ENCODE data around the gene GPR22. TPM values are rescaled to one million over a fixed set of nuclear protein-coding genes. Genes with fewer than 3 reads are reported as not detected.
A peak's percentile ranks its signal among the peaks of the same experiment; 100 is the strongest.

Gene GPR22
- total and polyA plus RNA-seq, 10 of the 15 experiments (the other 5 are each of a cell fraction or from before 2014, with no cell fraction given): 0.11 to 0.71 (median 0.47) TPM; not detected in 6

DNA sequence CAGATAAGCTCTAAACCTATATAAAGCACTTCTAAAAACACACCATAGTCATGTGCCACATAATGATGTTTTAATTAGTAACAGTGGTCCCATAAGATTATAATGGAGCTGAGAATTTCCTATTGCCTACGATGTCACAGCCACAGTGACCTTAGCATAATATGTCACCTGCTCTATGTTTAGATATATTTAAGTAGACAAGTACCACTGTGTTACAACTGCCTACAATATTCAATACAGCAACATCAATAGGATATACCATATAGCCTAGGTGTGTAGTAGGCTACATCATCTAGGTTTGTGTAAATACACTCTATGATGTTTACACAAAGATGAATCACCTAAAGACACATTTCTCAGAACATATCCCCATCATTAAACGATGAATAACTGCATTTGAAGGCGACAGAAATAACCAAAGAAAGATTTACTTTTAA lies 24.5 kb downstream of the GPR22 start:
- H3K27me3 ChIP-seq (replicated peaks in 1 of 2; ENCODE audit: control insufficient read depth in 2 of 2, insufficient read depth in 2 of 2, low read length in 1 of 2): no peaks in the 10 kb centered on the region
- no peak overlapping the region for H3K9ac ChIP-seq (ENCODE audit: control insufficient read depth, insufficient read depth, low read length)
- no peaks in the 10 kb centered on the region for H4K20me1 ChIP-seq (ENCODE audit: control insufficient read depth, insufficient read depth)
- no peaks in the 10 kb centered on the region; a peak in 1 of 4 replicates for H3K36me3 ChIP-seq (ENCODE audit: control insufficient read depth in 2 of 2, insufficient read depth in 2 of 2, low read length in 1 of 2)
- FAIRE-seq: peak; percentile 7
- H3K4me3 ChIP-seq: no peak overlapping the region
- BruUV-seq (replicated peaks): no TSS peak
- ChIA-PET CTCF (interaction anchor here (1.9 kb wide), 1 partner anchor 31 kb away, joined by 7 read pairs; no protein-coding TSS in a partner anchor), SMC1A (ENCODE audit: uncharacterized antibody, unreplicated experiment) (interaction anchor here (1.1 to 1.5 kb wide), 3 partner anchors 10 to 31 kb away, joined by 3 to 5 read pairs (median 4); no protein-coding TSS in a partner anchor), POLR2A (no interaction called here), RAD21 (ENCODE audit: unreplicated experiment) (no interaction called here)
- DNase-seq (ENCODE audit: low read depth, low spot score): no peak
- no peaks in the 10 kb centered on the region for H3K9me3 ChIP-seq (replicated peaks; ENCODE audit: control insufficient read depth, insufficient read depth, low read length)
- in situ Hi-C loops (cut with MboI) (no loop called here), intact Hi-C loops (cut with micrococcal nuclease; ENCODE audit: unreplicated experiment) (no loop called here)
- H3K79me2 ChIP-seq (ENCODE audit: control insufficient read depth, insufficient read depth, low read length): no peaks in the 10 kb centered on the region
- WGBS (ENCODE audit: insufficient coverage, insufficient replicate concordance, low lambda C conversion rate, missing lambda C conversion rate): 75% methylated on average over 3 of the region's 3 CpGs
- H3K4me1 ChIP-seq (ENCODE audit: control insufficient read depth, insufficient read depth, low read length): no peaks in the 10 kb centered on the region
- no peak overlapping the region for H3K4me2 ChIP-seq (ENCODE audit: control insufficient read depth, insufficient read depth)
- no peak overlapping the region for H3K27ac ChIP-seq (ENCODE audit: control insufficient read depth, insufficient read depth)
- no peak overlapping the region for H2AFZ ChIP-seq (ENCODE audit: control insufficient read depth, low read depth, low read length)
- ATAC-seq: no peak
- TF ChIP-seq RB1 (IDR thresholded peaks at IDR 0.05; ENCODE audit: borderline replicate concordance) (no peak), SMAD1 (IDR thresholded peaks at IDR 0.05; ENCODE audit: low read depth, partially characterized antibody) (no peak), ASH2L (IDR thresholded peaks at IDR 0.05; ENCODE audit: borderline replicate concordance, low read depth) (no peak), NFXL1 (IDR thresholded peaks at IDR 0.05; ENCODE audit: borderline replicate concordance) (no peak), IKZF1 (conservative IDR thresholded peaks at IDR 0.05) (no peak), EZH2 (IDR thresholded peaks at IDR 0.05; ENCODE audit: borderline replicate concordance, control insufficient read depth, low read depth, low read length) (no peak), GABPA (IDR thresholded peaks at IDR 0.05; ENCODE audit: low read depth) (no peak), JUNB (IDR thresholded peaks at IDR 0.05) (no peak)
- TF ChIP-seq, protein P1, sequence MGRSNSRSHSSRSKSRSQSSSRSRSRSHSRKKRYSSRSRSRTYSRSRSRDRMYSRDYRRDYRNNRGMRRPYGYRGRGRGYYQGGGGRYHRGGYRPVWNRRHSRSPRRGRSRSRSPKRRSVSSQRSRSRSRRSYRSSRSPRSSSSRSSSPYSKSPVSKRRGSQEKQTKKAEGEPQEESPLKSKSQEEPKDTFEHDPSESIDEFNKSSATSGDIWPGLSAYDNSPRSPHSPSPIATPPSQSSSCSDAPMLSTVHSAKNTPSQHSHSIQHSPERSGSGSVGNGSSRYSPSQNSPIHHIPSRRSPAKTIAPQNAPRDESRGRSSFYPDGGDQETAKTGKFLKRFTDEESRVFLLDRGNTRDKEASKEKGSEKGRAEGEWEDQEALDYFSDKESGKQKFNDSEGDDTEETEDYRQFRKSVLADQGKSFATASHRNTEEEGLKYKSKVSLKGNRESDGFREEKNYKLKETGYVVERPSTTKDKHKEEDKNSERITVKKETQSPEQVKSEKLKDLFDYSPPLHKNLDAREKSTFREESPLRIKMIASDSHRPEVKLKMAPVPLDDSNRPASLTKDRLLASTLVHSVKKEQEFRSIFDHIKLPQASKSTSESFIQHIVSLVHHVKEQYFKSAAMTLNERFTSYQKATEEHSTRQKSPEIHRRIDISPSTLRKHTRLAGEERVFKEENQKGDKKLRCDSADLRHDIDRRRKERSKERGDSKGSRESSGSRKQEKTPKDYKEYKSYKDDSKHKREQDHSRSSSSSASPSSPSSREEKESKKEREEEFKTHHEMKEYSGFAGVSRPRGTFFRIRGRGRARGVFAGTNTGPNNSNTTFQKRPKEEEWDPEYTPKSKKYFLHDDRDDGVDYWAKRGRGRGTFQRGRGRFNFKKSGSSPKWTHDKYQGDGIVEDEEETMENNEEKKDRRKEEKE (IDR thresholded peaks at IDR 0.05): no peak
- TF ChIP-seq, protein P2, sequence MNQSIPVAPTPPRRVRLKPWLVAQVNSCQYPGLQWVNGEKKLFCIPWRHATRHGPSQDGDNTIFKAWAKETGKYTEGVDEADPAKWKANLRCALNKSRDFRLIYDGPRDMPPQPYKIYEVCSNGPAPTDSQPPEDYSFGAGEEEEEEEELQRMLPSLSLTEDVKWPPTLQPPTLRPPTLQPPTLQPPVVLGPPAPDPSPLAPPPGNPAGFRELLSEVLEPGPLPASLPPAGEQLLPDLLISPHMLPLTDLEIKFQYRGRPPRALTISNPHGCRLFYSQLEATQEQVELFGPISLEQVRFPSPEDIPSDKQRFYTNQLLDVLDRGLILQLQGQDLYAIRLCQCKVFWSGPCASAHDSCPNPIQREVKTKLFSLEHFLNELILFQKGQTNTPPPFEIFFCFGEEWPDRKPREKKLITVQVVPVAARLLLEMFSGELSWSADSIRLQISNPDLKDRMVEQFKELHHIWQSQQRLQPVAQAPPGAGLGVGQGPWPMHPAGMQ (IDR thresholded peaks at IDR 0.05; ENCODE audit: borderline replicate concordance): no peak
- TF ChIP-seq, protein P3, sequence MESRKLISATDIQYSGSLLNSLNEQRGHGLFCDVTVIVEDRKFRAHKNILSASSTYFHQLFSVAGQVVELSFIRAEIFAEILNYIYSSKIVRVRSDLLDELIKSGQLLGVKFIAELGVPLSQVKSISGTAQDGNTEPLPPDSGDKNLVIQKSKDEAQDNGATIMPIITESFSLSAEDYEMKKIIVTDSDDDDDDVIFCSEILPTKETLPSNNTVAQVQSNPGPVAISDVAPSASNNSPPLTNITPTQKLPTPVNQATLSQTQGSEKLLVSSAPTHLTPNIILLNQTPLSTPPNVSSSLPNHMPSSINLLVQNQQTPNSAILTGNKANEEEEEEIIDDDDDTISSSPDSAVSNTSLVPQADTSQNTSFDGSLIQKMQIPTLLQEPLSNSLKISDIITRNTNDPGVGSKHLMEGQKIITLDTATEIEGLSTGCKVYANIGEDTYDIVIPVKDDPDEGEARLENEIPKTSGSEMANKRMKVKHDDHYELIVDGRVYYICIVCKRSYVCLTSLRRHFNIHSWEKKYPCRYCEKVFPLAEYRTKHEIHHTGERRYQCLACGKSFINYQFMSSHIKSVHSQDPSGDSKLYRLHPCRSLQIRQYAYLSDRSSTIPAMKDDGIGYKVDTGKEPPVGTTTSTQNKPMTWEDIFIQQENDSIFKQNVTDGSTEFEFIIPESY (IDR thresholded peaks at IDR 0.05): no peak
- TF ChIP-seq, protein P4, sequence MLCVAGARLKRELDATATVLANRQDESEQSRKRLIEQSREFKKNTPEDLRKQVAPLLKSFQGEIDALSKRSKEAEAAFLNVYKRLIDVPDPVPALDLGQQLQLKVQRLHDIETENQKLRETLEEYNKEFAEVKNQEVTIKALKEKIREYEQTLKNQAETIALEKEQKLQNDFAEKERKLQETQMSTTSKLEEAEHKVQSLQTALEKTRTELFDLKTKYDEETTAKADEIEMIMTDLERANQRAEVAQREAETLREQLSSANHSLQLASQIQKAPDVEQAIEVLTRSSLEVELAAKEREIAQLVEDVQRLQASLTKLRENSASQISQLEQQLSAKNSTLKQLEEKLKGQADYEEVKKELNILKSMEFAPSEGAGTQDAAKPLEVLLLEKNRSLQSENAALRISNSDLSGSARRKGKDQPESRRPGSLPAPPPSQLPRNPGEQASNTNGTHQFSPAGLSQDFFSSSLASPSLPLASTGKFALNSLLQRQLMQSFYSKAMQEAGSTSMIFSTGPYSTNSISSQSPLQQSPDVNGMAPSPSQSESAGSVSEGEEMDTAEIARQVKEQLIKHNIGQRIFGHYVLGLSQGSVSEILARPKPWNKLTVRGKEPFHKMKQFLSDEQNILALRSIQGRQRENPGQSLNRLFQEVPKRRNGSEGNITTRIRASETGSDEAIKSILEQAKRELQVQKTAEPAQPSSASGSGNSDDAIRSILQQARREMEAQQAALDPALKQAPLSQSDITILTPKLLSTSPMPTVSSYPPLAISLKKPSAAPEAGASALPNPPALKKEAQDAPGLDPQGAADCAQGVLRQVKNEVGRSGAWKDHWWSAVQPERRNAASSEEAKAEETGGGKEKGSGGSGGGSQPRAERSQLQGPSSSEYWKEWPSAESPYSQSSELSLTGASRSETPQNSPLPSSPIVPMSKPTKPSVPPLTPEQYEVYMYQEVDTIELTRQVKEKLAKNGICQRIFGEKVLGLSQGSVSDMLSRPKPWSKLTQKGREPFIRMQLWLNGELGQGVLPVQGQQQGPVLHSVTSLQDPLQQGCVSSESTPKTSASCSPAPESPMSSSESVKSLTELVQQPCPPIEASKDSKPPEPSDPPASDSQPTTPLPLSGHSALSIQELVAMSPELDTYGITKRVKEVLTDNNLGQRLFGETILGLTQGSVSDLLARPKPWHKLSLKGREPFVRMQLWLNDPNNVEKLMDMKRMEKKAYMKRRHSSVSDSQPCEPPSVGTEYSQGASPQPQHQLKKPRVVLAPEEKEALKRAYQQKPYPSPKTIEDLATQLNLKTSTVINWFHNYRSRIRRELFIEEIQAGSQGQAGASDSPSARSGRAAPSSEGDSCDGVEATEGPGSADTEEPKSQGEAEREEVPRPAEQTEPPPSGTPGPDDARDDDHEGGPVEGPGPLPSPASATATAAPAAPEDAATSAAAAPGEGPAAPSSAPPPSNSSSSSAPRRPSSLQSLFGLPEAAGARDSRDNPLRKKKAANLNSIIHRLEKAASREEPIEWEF (IDR thresholded peaks at IDR 0.05; ENCODE audit: insufficient replicate concordance, low read depth, low read length): no peak

All from GM12878 (cell line).